NK-92 (cell line): Measurements from ENCODE around the gene MEIS1.
"Not testable (repeated sequence)": the region's sequence is repeated elsewhere in the genome, so short reads cannot be mapped to it uniquely, and the experiment has no call there.

Experiments
- DNase-seq: peaks from one replicate; lab custom pipeline; 2025; ENCODE audit not compliant: unreplicated experiment; lab: John Stamatoyannopoulos, UW

The MEIS1 gene

GRCh38 chr2:66434679-66435548 is at the start of gene MEIS1:
MEIS1 (plus strand) TSS chr2:66435125; CDS start chr2:66435857, 732 bp downstream.
- DNase-seq: no peak

- no peak for DNase-seq
These were observed 47.7 kb upstream of the MEIS1 start for GRCh38 chr2:66387016-66387753.

- DNase-seq: no peak
These were observed 45.2 kb upstream of the MEIS1 start for GRCh38 chr2:66389651-66390131.

GRCh38 chr2:66390152-66390551 is 44.8 kb upstream of the MEIS1 start:
- DNase-seq: no peak

GRCh38 chr2:66390811-66391210 is 44.1 kb upstream of the MEIS1 start:
- DNase-seq: no peak

- not testable (repeated sequence) for DNase-seq
These were observed 43.7 kb upstream of the MEIS1 start for GRCh38 chr2:66391240-66391639.

GRCh38 chr2:66405473-66405872 is 29.5 kb upstream of the MEIS1 start:
- DNase-seq: no peak

GRCh38 chr2:66408905-66409304 is 26.0 kb upstream of the MEIS1 start:
- no peak for DNase-seq

GRCh38 chr2:66412874-66413273 is 22.1 kb upstream of the MEIS1 start:
- DNase-seq: no peak

- DNase-seq: no peak
These were observed 20.0 kb upstream of the MEIS1 start for GRCh38 chr2:66414896-66415295.

- DNase-seq: no peak
These were observed 16.5 kb upstream of the MEIS1 start for GRCh38 chr2:66418381-66418780.

GRCh38 chr2:66421612-66422011 is 13.3 kb upstream of the MEIS1 start:
- no peak for DNase-seq

- DNase-seq: no peak
These were observed 11.4 kb upstream of the MEIS1 start for GRCh38 chr2:66423391-66424124.

- no peak for DNase-seq
These were observed 8.4 kb upstream of the MEIS1 start for GRCh38 chr2:66426244-66427111.

- DNase-seq: no peak
These were observed 7.6 kb upstream of the MEIS1 start for GRCh38 chr2:66427300-66427699.

GRCh38 chr2:66428986-66429612 is 5.8 kb upstream of the MEIS1 start:
- no peak for DNase-seq

GRCh38 chr2:66429693-66430504 is 5.0 kb upstream of the MEIS1 start:
- no peak for DNase-seq

GRCh38 chr2:66430505-66431273 is 4.2 kb upstream of the MEIS1 start:
- DNase-seq: no peak
